ENCODE measurements around the gene SRGAP3. TPM values are rescaled to one million over a fixed set of nuclear protein-coding genes. Genes with fewer than 3 reads are reported as not detected.

SRGAP3 gene
- total and polyA plus RNA-seq, 2 experiments from 2014 or later = 6.0 to 15.7 TPM

- no peak overlapping the region for H3K27ac ChIP-seq
- no peaks in the 10 kb centered on the region for H3K4me1 ChIP-seq (ENCODE audit: low read depth)
- TF ChIP-seq CTCF (IDR thresholded peaks at IDR 0.05; ENCODE audit: low read depth, low read length) = no peak
- peaks cover 14% of the 10 kb centered on the region for H3K27me3 ChIP-seq
- no peaks in the 10 kb centered on the region for H3K9me3 ChIP-seq (ENCODE audit: low read depth)
- no peaks in the 10 kb centered on the region for H3K36me3 ChIP-seq
- DNase-seq (ENCODE audit: low read depth in 1 of 2, low spot score in 1 of 2) = no peak
- H3K4me3 ChIP-seq = no peak overlapping the region
These were observed 76.0 kb downstream of the SRGAP3 start for GRCh38 chr3:9173445-9173844.

- no peak for TF ChIP-seq CTCF (IDR thresholded peaks at IDR 0.05; ENCODE audit: low read depth, low read length)
- no peaks in the 10 kb centered on the region for H3K4me1 ChIP-seq (ENCODE audit: low read depth)
- peaks cover 14% of the 10 kb centered on the region for H3K27me3 ChIP-seq
- DNase-seq (ENCODE audit: low read depth in 1 of 2, low spot score in 1 of 2) = no peak
- H3K36me3 ChIP-seq = no peaks in the 10 kb centered on the region
- no peaks in the 10 kb centered on the region for H3K9me3 ChIP-seq (ENCODE audit: low read depth)
- H3K4me3 ChIP-seq = no peak overlapping the region
- no peak overlapping the region for H3K27ac ChIP-seq
These were observed 76.6 kb downstream of the SRGAP3 start for GRCh38 chr3:9172851-9173321.

GRCh38 chr3:9170851-9171160, 78.6 kb downstream of the SRGAP3 start:
- DNase-seq (ENCODE audit: low read depth in 1 of 2, low spot score in 1 of 2) = no peak
- Histone ChIP-seq H3K27me3 (peaks cover 14% of the 10 kb centered on the region), H3K27ac (no peak overlapping the region), H3K4me1 (ENCODE audit: low read depth) (no peaks in the 10 kb centered on the region), H3K36me3 (no peaks in the 10 kb centered on the region), H3K4me3 (no peak overlapping the region), H3K9me3 (ENCODE audit: low read depth) (no peaks in the 10 kb centered on the region)
- TF ChIP-seq CTCF (IDR thresholded peaks at IDR 0.05; ENCODE audit: low read depth, low read length) = no peak

- Histone ChIP-seq H3K4me3 (no peak overlapping the region), H3K27ac (no peak overlapping the region), H3K4me1 (ENCODE audit: low read depth) (no peaks in the 10 kb centered on the region), H3K9me3 (ENCODE audit: low read depth) (no peaks in the 10 kb centered on the region), H3K27me3 (peaks cover 10% of the 10 kb centered on the region), H3K36me3 (no peaks in the 10 kb centered on the region)
- no peak for DNase-seq (ENCODE audit: low read depth in 1 of 2, low spot score in 1 of 2)
- no peak for TF ChIP-seq CTCF (IDR thresholded peaks at IDR 0.05; ENCODE audit: low read depth, low read length)
These were observed 79.2 kb downstream of the SRGAP3 start for GRCh38 chr3:9169956-9170850.

GRCh38 chr3:9169326-9169725, 80.1 kb downstream of the SRGAP3 start:
- DNase-seq (ENCODE audit: low read depth in 1 of 2, low spot score in 1 of 2) = no peak
- H3K4me1 ChIP-seq (ENCODE audit: low read depth) = no peaks in the 10 kb centered on the region
- no peaks in the 10 kb centered on the region for H3K9me3 ChIP-seq (ENCODE audit: low read depth)
- H3K4me3 ChIP-seq = no peak overlapping the region
- no peak for TF ChIP-seq CTCF (IDR thresholded peaks at IDR 0.05; ENCODE audit: low read depth, low read length)
- H3K27me3 ChIP-seq = peaks cover 4% of the 10 kb centered on the region
- H3K36me3 ChIP-seq = no peaks in the 10 kb centered on the region
- H3K27ac ChIP-seq = no peak overlapping the region
